ENCODE measurements around the gene LDB2. TPM values are rescaled to one million over a fixed set of nuclear protein-coding genes. Genes with fewer than 3 reads are reported as not detected.

The LDB2 gene
- total and polyA plus RNA-seq, 2 donors from 2014 or later, result 26.9 to 59.9 TPM

GRCh38 chr4:16909281-16909680 lies 10.8 kb upstream of the LDB2 start:
- TF ChIP-seq CTCF (IDR thresholded peaks at IDR 0.05; ENCODE audit: borderline replicate concordance, extremely low read depth, insufficient read depth), result no peak
- Histone ChIP-seq H3K9me3 (ENCODE audit: control insufficient read depth in 2 of 3, insufficient read depth in 1 of 3, low read length in 3 of 3) (no peaks in the 10 kb centered on the region), H3K9ac (ENCODE audit: low read length in 3 of 3) (no peak overlapping the region), H3K27ac (ENCODE audit: low read depth in 2 of 2, low read length in 2 of 2) (no peak overlapping the region), H3K27me3 (ENCODE audit: control insufficient read depth, insufficient read depth, low read length) (no peaks in the 10 kb centered on the region), H3K36me3 (ENCODE audit: control insufficient read depth in 2 of 3, insufficient read depth in 3 of 3, low read length in 3 of 3) (no peaks in the 10 kb centered on the region), H3K4me3 (ENCODE audit: low read length in 3 of 3) (no peak overlapping the region), H3K4me1 (ENCODE audit: control insufficient read depth in 2 of 3, insufficient read depth in 2 of 3, low read depth in 1 of 3, low read length in 3 of 3) (no peaks in the 10 kb centered on the region)
- DNase-seq (no peak), FAIRE-seq (no peak)
- intact Hi-C loops (cut with DNase I), result no loop called here

GRCh38 chr4:16908377-16909021 lies 10.1 kb upstream of the LDB2 start:
- DNase-seq (no peak), FAIRE-seq (no peak)
- intact Hi-C loops (cut with DNase I), result no loop called here
- no peaks in the 10 kb centered on the region for H3K36me3 ChIP-seq (ENCODE audit: control insufficient read depth in 2 of 3, insufficient read depth in 3 of 3, low read length in 3 of 3)
- TF ChIP-seq CTCF (IDR thresholded peaks at IDR 0.05; ENCODE audit: borderline replicate concordance, extremely low read depth, insufficient read depth), result no peak
- no peaks in the 10 kb centered on the region for H3K27me3 ChIP-seq (ENCODE audit: control insufficient read depth, insufficient read depth, low read length)
- no peak overlapping the region for H3K9ac ChIP-seq (ENCODE audit: low read length in 3 of 3)
- no peaks in the 10 kb centered on the region for H3K9me3 ChIP-seq (ENCODE audit: control insufficient read depth in 2 of 3, insufficient read depth in 1 of 3, low read length in 3 of 3)
- no peaks in the 10 kb centered on the region for H3K4me1 ChIP-seq (ENCODE audit: control insufficient read depth in 2 of 3, insufficient read depth in 2 of 3, low read depth in 1 of 3, low read length in 3 of 3)
- no peak overlapping the region for H3K4me3 ChIP-seq (ENCODE audit: low read length in 3 of 3)
- H3K27ac ChIP-seq (ENCODE audit: low read depth in 2 of 2, low read length in 2 of 2), result no peak overlapping the region

- H3K36me3 ChIP-seq (ENCODE audit: control insufficient read depth in 2 of 3, insufficient read depth in 3 of 3, low read length in 3 of 3), result no peaks in the 10 kb centered on the region
- no peak overlapping the region for H3K27ac ChIP-seq (ENCODE audit: low read depth in 2 of 2, low read length in 2 of 2)
- H3K4me3 ChIP-seq (ENCODE audit: low read length in 3 of 3), result no peak overlapping the region
- no peak for DNase-seq
- TF ChIP-seq CTCF (IDR thresholded peaks at IDR 0.05; ENCODE audit: borderline replicate concordance, extremely low read depth, insufficient read depth), result no peak
- H3K9ac ChIP-seq (ENCODE audit: low read length in 3 of 3), result no peak overlapping the region
- no peaks in the 10 kb centered on the region for H3K27me3 ChIP-seq (ENCODE audit: control insufficient read depth, insufficient read depth, low read length)
- no peaks in the 10 kb centered on the region for H3K9me3 ChIP-seq (ENCODE audit: control insufficient read depth in 2 of 3, insufficient read depth in 1 of 3, low read length in 3 of 3)
- H3K4me1 ChIP-seq (ENCODE audit: control insufficient read depth in 2 of 3, insufficient read depth in 2 of 3, low read depth in 1 of 3, low read length in 3 of 3), result no peaks in the 10 kb centered on the region
- FAIRE-seq, result no peak
- intact Hi-C loops (cut with DNase I), result no loop called here
Measured at GRCh38 chr4:16900325-16900724, 1.9 kb upstream of the LDB2 start.

Data from kidney (tissue), 14 donors.